Stimulated activated CD8-positive, alpha-beta memory T cell treated with anti-CD3 and anti-CD28 coated beads, Interleukin-7, amount 100 ng/mL, for 48 hours (primary cell): ENCODE results near the gene ASPG.

Experiments
- DNase-seq, 2 donors: peaks; one replicate each; pipeline ENCODE4 v3.0.0-alpha.2; 2020; ENCODE audit warnings: low read depth in 1 of 2; ENCODE audit errors: extremely low read depth in 1 of 2

ASPG gene

GRCh38 chr14:104115131-104115600 is 29.7 kb downstream of the ASPG start:
- DNase-seq = no peak

- no peak for DNase-seq
Observed at GRCh38 chr14:104115691-104116287, 30.3 kb downstream of the ASPG start.

GRCh38 chr14:104116288-104116755 is 30.8 kb downstream of the ASPG start:
- DNase-seq = no peak

GRCh38 chr14:104116756-104117340 is 31.3 kb downstream of the ASPG start:
- DNase-seq = no peak

GRCh38 chr14:104117341-104118005 is 32.0 kb downstream of the ASPG start:
- DNase-seq = no peak

GRCh38 chr14:104118006-104118844 is 32.7 kb downstream of the ASPG start:
- DNase-seq = no peak

- no peak for DNase-seq
Observed at GRCh38 chr14:104119119-104119487, 33.6 kb downstream of the ASPG start.

GRCh38 chr14:104119488-104120251 is 34.2 kb downstream of the ASPG start:
- DNase-seq = no peak

GRCh38 chr14:104120281-104120741 is 34.8 kb downstream of the ASPG start:
- DNase-seq = no peak

- DNase-seq = no peak
Observed at GRCh38 chr14:104121142-104121541, 35.6 kb downstream of the ASPG start.

- no peak for DNase-seq
Observed at GRCh38 chr14:104123879-104124278, 38.4 kb downstream of the ASPG start.

- DNase-seq = no peak
Observed at GRCh38 chr14:104125011-104125410, 39.5 kb downstream of the ASPG start.

- DNase-seq = no peak
Observed at GRCh38 chr14:104126753-104127152, 41.3 kb downstream of the ASPG start.

- no peak for DNase-seq
Observed at GRCh38 chr14:104128981-104129380, 43.5 kb downstream of the ASPG start.

GRCh38 chr14:104129556-104129955 is 44.1 kb downstream of the ASPG start:
- no peak for DNase-seq

GRCh38 chr14:104130974-104131651 is 45.6 kb downstream of the ASPG start:
- DNase-seq = no peak

- DNase-seq = no peak
Observed at GRCh38 chr14:104131968-104132732, 46.6 kb downstream of the ASPG start.

- DNase-seq = no peak
Observed at GRCh38 chr14:104132981-104133380, 47.5 kb downstream of the ASPG start.

GRCh38 chr14:104133496-104133895 is 48.0 kb downstream of the ASPG start:
- no peak for DNase-seq
